ENCODE measurements around the gene POLG.

The POLG gene

GRCh38 chr15:89333011-89333860 lies 1.4 kb downstream of the POLG start:
- Histone ChIP-seq H3K27me3 (ENCODE audit: control insufficient read depth in 1 of 2, insufficient read depth in 2 of 2, low read length in 2 of 2) (no peaks in the 10 kb centered on the region), H3K36me3 (ENCODE audit: control insufficient read depth in 1 of 2, insufficient read depth in 2 of 2, low read length in 2 of 2) (peaks cover 44% of the 10 kb centered on the region in 2 donors), H3K27ac (ENCODE audit: low read depth, low read length) (no peak overlapping the region), H3K4me1 (ENCODE audit: control insufficient read depth in 1 of 2, insufficient read depth in 2 of 2, low read length in 2 of 2) (peaks cover 56 to 66% of the 10 kb centered on the region in 2 donors), H3K9ac (ENCODE audit: low read depth in 1 of 2, low read length in 2 of 2) (peak overlapping the region; percentile 88 to 94), H3K4me3 (ENCODE audit: low read depth in 1 of 2, low read length in 2 of 2) (peak overlapping the region; percentile 93 to 97), H3K9me3 (ENCODE audit: control insufficient read depth in 1 of 2, low read length in 2 of 2) (no peaks in the 10 kb centered on the region)

- Histone ChIP-seq H3K4me1 (ENCODE audit: control insufficient read depth in 1 of 2, insufficient read depth in 2 of 2, low read length in 2 of 2) (peaks cover 56 to 66% of the 10 kb centered on the region in 2 donors), H3K9ac (ENCODE audit: low read depth in 1 of 2, low read length in 2 of 2) (peak overlapping the region in 1 of 2 donors; percentile 33), H3K36me3 (ENCODE audit: control insufficient read depth in 1 of 2, insufficient read depth in 2 of 2, low read length in 2 of 2) (peaks cover 50 to 52% of the 10 kb centered on the region in 2 donors), H3K4me3 (ENCODE audit: low read depth in 1 of 2, low read length in 2 of 2) (peak overlapping the region; percentile 32 to 46), H3K27ac (ENCODE audit: low read depth, low read length) (no peak overlapping the region), H3K9me3 (ENCODE audit: control insufficient read depth in 1 of 2, low read length in 2 of 2) (no peaks in the 10 kb centered on the region), H3K27me3 (ENCODE audit: control insufficient read depth in 1 of 2, insufficient read depth in 2 of 2, low read length in 2 of 2) (no peaks in the 10 kb centered on the region)
Measured at GRCh38 chr15:89332446-89332845, 2.2 kb downstream of the POLG start.

- Histone ChIP-seq H3K27ac (ENCODE audit: low read depth, low read length) (no peak overlapping the region), H3K9me3 (ENCODE audit: control insufficient read depth in 1 of 2, low read length in 2 of 2) (no peaks in the 10 kb centered on the region), H3K36me3 (ENCODE audit: control insufficient read depth in 1 of 2, insufficient read depth in 2 of 2, low read length in 2 of 2) (peaks cover 64 to 66% of the 10 kb centered on the region in 2 donors), H3K4me3 (ENCODE audit: low read depth in 1 of 2, low read length in 2 of 2) (peak overlapping the region; percentile 8 to 34), H3K27me3 (ENCODE audit: control insufficient read depth in 1 of 2, insufficient read depth in 2 of 2, low read length in 2 of 2) (no peaks in the 10 kb centered on the region), H3K4me1 (ENCODE audit: control insufficient read depth in 1 of 2, insufficient read depth in 2 of 2, low read length in 2 of 2) (peaks cover 56 to 62% of the 10 kb centered on the region in 2 donors), H3K9ac (ENCODE audit: low read depth in 1 of 2, low read length in 2 of 2) (no peak overlapping the region)
Measured at GRCh38 chr15:89330881-89331595, 3.6 kb downstream of the POLG start.

GRCh38 chr15:89330119-89330518 lies 4.5 kb downstream of the POLG start:
- Histone ChIP-seq H3K4me3 (ENCODE audit: low read depth in 1 of 2, low read length in 2 of 2) (peak overlapping the region; percentile 8 to 34), H3K27ac (ENCODE audit: low read depth, low read length) (no peak overlapping the region), H3K4me1 (ENCODE audit: control insufficient read depth in 1 of 2, insufficient read depth in 2 of 2, low read length in 2 of 2) (peaks cover 49 to 52% of the 10 kb centered on the region in 2 donors), H3K36me3 (ENCODE audit: control insufficient read depth in 1 of 2, insufficient read depth in 2 of 2, low read length in 2 of 2) (peaks cover 73 to 75% of the 10 kb centered on the region in 2 donors), H3K9me3 (ENCODE audit: control insufficient read depth in 1 of 2, low read length in 2 of 2) (no peaks in the 10 kb centered on the region), H3K27me3 (ENCODE audit: control insufficient read depth in 1 of 2, insufficient read depth in 2 of 2, low read length in 2 of 2) (no peaks in the 10 kb centered on the region), H3K9ac (ENCODE audit: low read depth in 1 of 2, low read length in 2 of 2) (no peak overlapping the region)

GRCh38 chr15:89329329-89330084 lies 5.1 kb downstream of the POLG start:
- Histone ChIP-seq H3K9ac (ENCODE audit: low read depth in 1 of 2, low read length in 2 of 2) (no peak overlapping the region), H3K9me3 (ENCODE audit: control insufficient read depth in 1 of 2, low read length in 2 of 2) (no peaks in the 10 kb centered on the region), H3K36me3 (ENCODE audit: control insufficient read depth in 1 of 2, insufficient read depth in 2 of 2, low read length in 2 of 2) (peaks cover 78 to 81% of the 10 kb centered on the region in 2 donors), H3K27ac (ENCODE audit: low read depth, low read length) (no peak overlapping the region), H3K27me3 (ENCODE audit: control insufficient read depth in 1 of 2, insufficient read depth in 2 of 2, low read length in 2 of 2) (no peaks in the 10 kb centered on the region), H3K4me3 (ENCODE audit: low read depth in 1 of 2, low read length in 2 of 2) (peak overlapping the region; percentile 8 to 34), H3K4me1 (ENCODE audit: control insufficient read depth in 1 of 2, insufficient read depth in 2 of 2, low read length in 2 of 2) (peaks cover 48 to 51% of the 10 kb centered on the region in 2 donors)

- no peak overlapping the region for H3K27ac ChIP-seq (ENCODE audit: low read depth, low read length)
Measured at GRCh38 chr15:89328398-89329254, 6.0 kb downstream of the POLG start.

GRCh38 chr15:89327113-89327512 lies 7.5 kb downstream of the POLG start:
- peaks cover 95 to 96% of the 10 kb centered on the region in 2 donors for H3K36me3 ChIP-seq (ENCODE audit: control insufficient read depth in 1 of 2, insufficient read depth in 2 of 2, low read length in 2 of 2)
- H3K4me3 ChIP-seq (ENCODE audit: low read depth in 1 of 2, low read length in 2 of 2): no peak overlapping the region
- H3K9me3 ChIP-seq (ENCODE audit: control insufficient read depth in 1 of 2, low read length in 2 of 2): no peaks in the 10 kb centered on the region
- no peak overlapping the region for H3K27ac ChIP-seq (ENCODE audit: low read depth, low read length)
- no peaks in the 10 kb centered on the region for H3K27me3 ChIP-seq (ENCODE audit: control insufficient read depth in 1 of 2, insufficient read depth in 2 of 2, low read length in 2 of 2)
- H3K9ac ChIP-seq (ENCODE audit: low read depth in 1 of 2, low read length in 2 of 2): no peak overlapping the region
- peaks cover 32 to 35% of the 10 kb centered on the region in 2 donors for H3K4me1 ChIP-seq (ENCODE audit: control insufficient read depth in 1 of 2, insufficient read depth in 2 of 2, low read length in 2 of 2)

More at GRCh38 chr15:89328398-89329254, 6.0 kb downstream of the POLG start:
- no peak overlapping the region for H3K9ac ChIP-seq (ENCODE audit: low read depth in 1 of 2, low read length in 2 of 2)
- peaks cover 43 to 47% of the 10 kb centered on the region in 2 donors for H3K4me1 ChIP-seq (ENCODE audit: control insufficient read depth in 1 of 2, insufficient read depth in 2 of 2, low read length in 2 of 2)
- H3K4me3 ChIP-seq (ENCODE audit: low read depth in 1 of 2, low read length in 2 of 2): no peak overlapping the region
- no peaks in the 10 kb centered on the region for H3K27me3 ChIP-seq (ENCODE audit: control insufficient read depth in 1 of 2, insufficient read depth in 2 of 2, low read length in 2 of 2)
- peaks cover 87 to 90% of the 10 kb centered on the region in 2 donors for H3K36me3 ChIP-seq (ENCODE audit: control insufficient read depth in 1 of 2, insufficient read depth in 2 of 2, low read length in 2 of 2)
- no peaks in the 10 kb centered on the region for H3K9me3 ChIP-seq (ENCODE audit: control insufficient read depth in 1 of 2, low read length in 2 of 2)

GRCh38 chr15:89326316-89326715 lies 8.3 kb downstream of the POLG start:
- Histone ChIP-seq H3K4me1 (ENCODE audit: control insufficient read depth in 1 of 2, insufficient read depth in 2 of 2, low read length in 2 of 2) (peaks cover 31 to 33% of the 10 kb centered on the region in 2 donors), H3K9me3 (ENCODE audit: control insufficient read depth in 1 of 2, low read length in 2 of 2) (no peaks in the 10 kb centered on the region), H3K27ac (ENCODE audit: low read depth, low read length) (no peak overlapping the region), H3K9ac (ENCODE audit: low read depth in 1 of 2, low read length in 2 of 2) (no peak overlapping the region), H3K27me3 (ENCODE audit: control insufficient read depth in 1 of 2, insufficient read depth in 2 of 2, low read length in 2 of 2) (no peaks in the 10 kb centered on the region), H3K4me3 (ENCODE audit: low read depth in 1 of 2, low read length in 2 of 2) (no peak overlapping the region), H3K36me3 (ENCODE audit: control insufficient read depth in 1 of 2, insufficient read depth in 2 of 2, low read length in 2 of 2) (peaks cover 93 to 98% of the 10 kb centered on the region in 2 donors)

- Histone ChIP-seq H3K4me3 (ENCODE audit: low read depth in 1 of 2, low read length in 2 of 2) (no peak overlapping the region), H3K9ac (ENCODE audit: low read depth in 1 of 2, low read length in 2 of 2) (no peak overlapping the region), H3K4me1 (ENCODE audit: control insufficient read depth in 1 of 2, insufficient read depth in 2 of 2, low read length in 2 of 2) (peaks cover 21 to 22% of the 10 kb centered on the region in 2 donors), H3K36me3 (ENCODE audit: control insufficient read depth in 1 of 2, insufficient read depth in 2 of 2, low read length in 2 of 2) (peaks cover 95 to 100% of the 10 kb centered on the region in 2 donors), H3K27me3 (ENCODE audit: control insufficient read depth in 1 of 2, insufficient read depth in 2 of 2, low read length in 2 of 2) (no peaks in the 10 kb centered on the region), H3K27ac (ENCODE audit: low read depth, low read length) (no peak overlapping the region), H3K9me3 (ENCODE audit: control insufficient read depth in 1 of 2, low read length in 2 of 2) (no peaks in the 10 kb centered on the region)
Measured at GRCh38 chr15:89325039-89325803, 9.4 kb downstream of the POLG start.

Data from duodenal mucosa (tissue), 2 donors.